H9 (cell line): ENCODE results near the gene NLGN4X. TPM values are rescaled to one million over a fixed set of nuclear protein-coding genes. Genes with fewer than 3 reads are reported as not detected.

ENCODE experiments used
- DNase-seq: peaks from one replicate; pipeline ENCODE4 v3.0.0-alpha.2; 2017
- H2AFZ ChIP-seq: one replicate; pipeline ENCODE4 v1.6.1; 2013; ENCODE audit warnings: mild to moderate bottlenecking, low read length, control low read depth, moderate library complexity
- H2AK5ac ChIP-seq: 2 replicates; pipeline ENCODE4 v1.6.1; 2013; ENCODE audit warnings: low read length, control low read depth, mixed read lengths; ENCODE audit not compliant: insufficient read length
- H2BK120ac ChIP-seq: one replicate; pipeline ENCODE4 v1.6.1; 2013; ENCODE audit warnings: low read depth, mild to moderate bottlenecking, low read length, control low read depth, inconsistent platforms; ENCODE audit not compliant: poor library complexity, severe bottlenecking
- H2BK12ac ChIP-seq: 2 replicates; pipeline ENCODE4 v1.6.1; 2013; ENCODE audit warnings: low read length, control low read depth, mixed read lengths, low read depth; ENCODE audit not compliant: insufficient read length
- H2BK15ac ChIP-seq: 2 replicates; pipeline ENCODE4 v1.6.1; 2013; ENCODE audit warnings: low read depth, low read length, control low read depth
- H2BK20ac ChIP-seq: one replicate; pipeline ENCODE4 v1.6.1; 2013; ENCODE audit warnings: low read depth, mild to moderate bottlenecking, low read length, control low read depth, inconsistent platforms; ENCODE audit not compliant: poor library complexity, severe bottlenecking
- H2BK5ac ChIP-seq: 2 replicates; pipeline ENCODE4 v1.6.1; 2013; ENCODE audit warnings: low read length, control low read depth, mixed read lengths; ENCODE audit not compliant: insufficient read length
- H3K14ac ChIP-seq: 2 replicates; pipeline ENCODE4 v1.6.1; 2013; ENCODE audit warnings: low read length, control low read depth; ENCODE audit not compliant: insufficient read depth
- H3K18ac ChIP-seq: 2 replicates; pipeline ENCODE4 v1.6.1; 2013; ENCODE audit warnings: low read depth, mild to moderate bottlenecking, mixed read lengths, low read length, control low read depth; ENCODE audit not compliant: insufficient read length
- H3K23ac ChIP-seq: 2 replicates; pipeline ENCODE4 v1.6.1; 2013; ENCODE audit warnings: low read length, control low read depth, mixed read lengths, low read depth; ENCODE audit not compliant: insufficient read length
- H3K23me2 ChIP-seq: 2 replicates; pipeline ENCODE4 v1.6.1; 2013; ENCODE audit warnings: low read depth, mild to moderate bottlenecking, mixed read lengths, low read length, control low read depth; ENCODE audit not compliant: insufficient read length, poor library complexity, severe bottlenecking
- H3K27ac ChIP-seq: 2 replicates; pipeline ENCODE4 v1.5.1; 2013; ENCODE audit warnings: low read length, control low read depth, mixed read lengths, low read depth; ENCODE audit not compliant: insufficient read length
- H3K27me3 ChIP-seq: 2 replicates; pipeline ENCODE4 v1.6.1; 2013; ENCODE audit warnings: low read length, control low read depth, inconsistent platforms; ENCODE audit not compliant: insufficient read depth
- H3K4ac ChIP-seq: 2 replicates; pipeline ENCODE4 v1.6.1; 2013; ENCODE audit warnings: low read depth, mild to moderate bottlenecking, control low read depth, inconsistent platforms, low read length, moderate library complexity
- H3K4me1 ChIP-seq: 2 replicates; pipeline ENCODE4 v1.6.1; 2013; ENCODE audit warnings: low read length, control low read depth, inconsistent platforms; ENCODE audit not compliant: insufficient read depth
- H3K4me2 ChIP-seq: 2 replicates; pipeline ENCODE4 v1.6.1; 2013; ENCODE audit warnings: low read length, control low read depth, mixed read lengths; ENCODE audit not compliant: insufficient read length, insufficient read depth
- H3K56ac ChIP-seq: 2 replicates; pipeline ENCODE4 v1.6.1; 2013; ENCODE audit warnings: low read depth, mild to moderate bottlenecking, mixed read lengths, low read length, control low read depth; ENCODE audit not compliant: insufficient read length
- H3K79me1 ChIP-seq: 2 replicates; pipeline ENCODE4 v1.6.1; 2013; ENCODE audit warnings: low read depth, mild to moderate bottlenecking, moderate library complexity, low read length, control low read depth, inconsistent platforms; ENCODE audit not compliant: insufficient read depth, poor library complexity, severe bottlenecking
- H3K79me2 ChIP-seq: 2 replicates; pipeline ENCODE4 v1.6.1; 2013; ENCODE audit warnings: low read length, control low read depth, inconsistent platforms; ENCODE audit not compliant: insufficient read depth
- H3K9ac ChIP-seq: 2 replicates; pipeline ENCODE4 v1.6.1; 2013; ENCODE audit warnings: low read length, control low read depth, mixed read lengths; ENCODE audit not compliant: insufficient read length; ENCODE audit errors: extremely low read depth
- H3K9me3 ChIP-seq: one replicate; pipeline ENCODE4 v1.6.1; 2013; ENCODE audit warnings: low read depth, low read length, inconsistent platforms; ENCODE audit not compliant: control insufficient read depth
- H3T11ph ChIP-seq: one replicate; pipeline ENCODE4 v1.6.1; 2013; ENCODE audit warnings: mild to moderate bottlenecking, low read length, control low read depth, inconsistent platforms
- H4K20me1 ChIP-seq: one replicate; pipeline ENCODE4 v1.6.1; 2013; ENCODE audit not compliant: control insufficient read depth, insufficient read length, insufficient read depth
- H4K5ac ChIP-seq: 2 replicates; pipeline ENCODE4 v1.6.1; 2013; ENCODE audit warnings: low read depth, mild to moderate bottlenecking, mixed read lengths, low read length, control low read depth; ENCODE audit not compliant: insufficient read length
- H4K8ac ChIP-seq: replicated peaks from 2 replicates; pipeline ENCODE4 v1.6.1; 2013; ENCODE audit warnings: low read length, control low read depth, mixed read lengths, low read depth; ENCODE audit not compliant: insufficient read length
- H4K91ac ChIP-seq: 2 replicates; pipeline ENCODE4 v1.6.1; 2013; ENCODE audit warnings: low read depth, mild to moderate bottlenecking, moderate library complexity, mixed read lengths, low read length, control low read depth; ENCODE audit not compliant: insufficient read length
- H3K27ac Mint-ChIP-seq, 3 experiments: 2 replicates in 2 of 3; 3 replicates in 1 of 3; pipeline ENCODE4 v1.8.0; 2020 to 2021; ENCODE audit warnings: mixed read lengths in 3 of 3, mild to moderate bottlenecking in 1 of 3, moderate library complexity in 1 of 3
- H3K27me3 Mint-ChIP-seq: 2 replicates; pipeline ENCODE4 v1.8.0; 2021; ENCODE audit warnings: low read depth, mild to moderate bottlenecking, moderate library complexity, mixed read lengths
- H3K36me3 Mint-ChIP-seq, 3 experiments: 2 replicates in 2 of 3; 3 replicates in 1 of 3; pipeline ENCODE4 v1.8.0; 2020 to 2021; ENCODE audit warnings: low read depth in 3 of 3, mixed read lengths in 3 of 3; ENCODE audit not compliant: insufficient read depth in 1 of 3
- H3K4me1 Mint-ChIP-seq, 2 experiments: 2 replicates each; pipeline ENCODE4 v1.8.0; 2020; ENCODE audit warnings: mixed read lengths in 2 of 2
- H3K4me3 Mint-ChIP-seq, 2 experiments: 2 replicates in 1 of 2; 3 replicates in 1 of 2; pipeline ENCODE4 v1.8.0; 2020 to 2021; ENCODE audit warnings: mild to moderate bottlenecking in 2 of 2, mixed read lengths in 2 of 2, moderate library complexity in 1 of 2
- H3K9me3 Mint-ChIP-seq, 2 experiments: 2 replicates in 1 of 2; 3 replicates in 1 of 2; pipeline ENCODE4 v1.8.0; 2020; ENCODE audit warnings: mild to moderate bottlenecking in 2 of 2, mixed read lengths in 2 of 2, moderate library complexity in 1 of 2
- WGBS: extraction: QIAGEN DNeasy Blood & Tissue Kit; methylation state at CpG from one replicate; pipeline ENCODE4 v1.1.7; 2013; ENCODE audit warnings: missing lambda C conversion rate, low lambda C conversion rate, mixed read lengths; ENCODE audit not compliant: insufficient read length; ENCODE audit errors: extremely low coverage; 5-methylcytosine and 5-hydroxymethylcytosine counted together
- total RNA-seq: library from RNA; stranded (reverse); gene quantifications from 2 replicates; pipeline ENCODE4 v1.2.1, GENCODE V29; 2021
- TF ChIP-seq, protein P1 (sequence below): fragments of 200-600 bp; sonication (generic); conservative IDR thresholded peaks from 3 replicates; pipeline ENCODE4 v1.8.0; 2021; ENCODE audit warnings: antibody characterized with exemption, mild to moderate bottlenecking

The NLGN4X gene
- total RNA-seq, 1 experiment from 2014 or later: 111 TPM

DNA sequence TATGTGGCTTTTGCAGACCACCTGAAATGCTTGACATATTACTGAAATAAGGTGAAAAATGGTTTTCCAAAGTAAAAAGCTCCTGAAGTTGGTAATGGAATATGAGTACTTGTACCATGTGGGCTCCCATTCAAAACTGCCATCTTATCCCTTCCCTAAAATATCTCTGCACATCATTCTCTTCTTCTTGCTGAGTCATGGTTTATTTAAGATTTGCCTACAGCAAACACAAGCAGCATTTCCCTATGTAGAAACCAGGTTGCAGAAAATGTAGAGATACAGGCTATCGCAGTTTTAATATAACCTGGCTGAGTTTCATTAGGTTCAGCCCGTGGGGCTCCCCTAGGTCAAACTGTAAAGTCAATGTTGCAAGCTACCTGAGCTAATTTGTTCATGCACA is 270.1 kb downstream of the NLGN4X start:
- no peak overlapping the region for H4K8ac ChIP-seq
- H3K27me3 ChIP-seq: no peaks in the 10 kb centered on the region
- Mint-ChIP-seq H3K36me3 (peaks cover 0 to 3% (median 0%) of the 10 kb centered on the region in 3 experiments; a peak in 2 of 7 replicates), H3K27me3 (no peaks in the 10 kb centered on the region), H3K4me1 (peaks cover 7 to 23% of the 10 kb centered on the region in 2 experiments), H3K27ac (no peak overlapping the region; a peak in 1 of 7 replicates), H3K4me3 (no peak overlapping the region), H3K9me3 (no peaks in the 10 kb centered on the region)
- WGBS: no CpG with 5 or more reads among the region's 2 CpGs
- H3K4me2 ChIP-seq: no peak overlapping the region
- H2BK5ac ChIP-seq: no peak overlapping the region
- H2BK20ac ChIP-seq: no peak overlapping the region
- H3K18ac ChIP-seq: no peak overlapping the region
- no peaks in the 10 kb centered on the region for H3K4me1 ChIP-seq
- H3K4ac ChIP-seq: no peak overlapping the region
- H2AFZ ChIP-seq: no peak overlapping the region
- no peak overlapping the region for H3K9ac ChIP-seq
- H3K9me3 ChIP-seq: no peaks in the 10 kb centered on the region
- TF ChIP-seq, protein P1, sequence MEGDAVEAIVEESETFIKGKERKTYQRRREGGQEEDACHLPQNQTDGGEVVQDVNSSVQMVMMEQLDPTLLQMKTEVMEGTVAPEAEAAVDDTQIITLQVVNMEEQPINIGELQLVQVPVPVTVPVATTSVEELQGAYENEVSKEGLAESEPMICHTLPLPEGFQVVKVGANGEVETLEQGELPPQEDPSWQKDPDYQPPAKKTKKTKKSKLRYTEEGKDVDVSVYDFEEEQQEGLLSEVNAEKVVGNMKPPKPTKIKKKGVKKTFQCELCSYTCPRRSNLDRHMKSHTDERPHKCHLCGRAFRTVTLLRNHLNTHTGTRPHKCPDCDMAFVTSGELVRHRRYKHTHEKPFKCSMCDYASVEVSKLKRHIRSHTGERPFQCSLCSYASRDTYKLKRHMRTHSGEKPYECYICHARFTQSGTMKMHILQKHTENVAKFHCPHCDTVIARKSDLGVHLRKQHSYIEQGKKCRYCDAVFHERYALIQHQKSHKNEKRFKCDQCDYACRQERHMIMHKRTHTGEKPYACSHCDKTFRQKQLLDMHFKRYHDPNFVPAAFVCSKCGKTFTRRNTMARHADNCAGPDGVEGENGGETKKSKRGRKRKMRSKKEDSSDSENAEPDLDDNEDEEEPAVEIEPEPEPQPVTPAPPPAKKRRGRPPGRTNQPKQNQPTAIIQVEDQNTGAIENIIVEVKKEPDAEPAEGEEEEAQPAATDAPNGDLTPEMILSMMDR: no peak
- peaks cover 2% of the 10 kb centered on the region for H3K79me1 ChIP-seq
- H3K23ac ChIP-seq: no peak overlapping the region
- no peaks in the 10 kb centered on the region for H3K23me2 ChIP-seq
- no peak overlapping the region for H3K56ac ChIP-seq
- H4K91ac ChIP-seq: no peak overlapping the region
- no peak overlapping the region for H2BK15ac ChIP-seq
- H2BK120ac ChIP-seq: no peak overlapping the region
- DNase-seq: no peak
- no peak overlapping the region for H2AK5ac ChIP-seq
- H4K20me1 ChIP-seq: no peaks in the 10 kb centered on the region
- H3K14ac ChIP-seq: no peak overlapping the region
- no peak overlapping the region for H4K5ac ChIP-seq
- H3T11ph ChIP-seq: no peak overlapping the region
- H3K79me2 ChIP-seq: no peaks in the 10 kb centered on the region; the same call in 1 of the 2 replicates
- H3K27ac ChIP-seq: no peak overlapping the region
- no peak overlapping the region for H2BK12ac ChIP-seq
